Stimulated activated CD4-positive, alpha-beta T cell treated with anti-CD3 and anti-CD28 coated beads, Interleukin-1b, Interleukin-23, amount 100 ng/mL, for 4 hours (primary cell): ENCODE data around the gene CRYZL1.
"Not testable (repeated sequence)": the region's sequence is repeated elsewhere in the genome, so short reads cannot be mapped to it uniquely, and the experiment has no call there.

Experiments
- DNase-seq, 2 donors: peaks; one replicate each; pipeline ENCODE4 v3.0.0-alpha.2; 2020; ENCODE audit warnings: low read depth in 2 of 2

CRYZL1 gene

DNA sequence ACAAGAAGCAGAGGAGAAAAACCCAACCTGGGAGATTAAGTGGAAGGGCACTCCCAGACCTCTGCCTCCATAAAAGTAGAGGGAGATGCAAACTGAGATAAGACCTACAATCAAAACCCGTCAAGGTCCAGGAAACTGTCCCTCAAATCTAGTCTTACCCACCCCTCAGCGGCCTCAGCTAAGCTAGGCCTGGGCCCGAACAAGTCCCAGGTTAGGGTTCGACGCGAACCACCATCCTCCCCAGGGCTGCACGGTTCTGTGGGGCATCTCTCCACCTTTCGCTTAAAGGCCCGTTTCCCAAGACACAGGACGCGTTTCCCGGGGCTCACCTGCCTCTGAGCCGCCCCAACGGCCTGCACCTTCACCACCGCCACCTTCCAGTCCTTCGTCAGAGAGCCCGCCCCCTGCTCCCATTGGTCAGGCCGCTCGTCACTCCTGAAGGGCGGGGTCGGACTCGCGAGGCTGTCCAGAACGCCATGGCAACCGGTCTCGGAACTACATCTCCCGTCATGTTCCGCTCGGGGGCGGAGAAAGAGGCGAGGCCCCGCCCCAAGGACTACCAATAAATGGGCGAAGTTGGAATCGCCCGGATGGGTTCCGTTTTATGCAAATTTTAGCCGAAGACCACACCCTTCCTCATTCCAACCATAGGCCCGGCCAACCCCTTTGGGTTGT lies at the start of gene CRYZL1:
Gene CRYZL1 (minus strand): TSS at position 390 of the 675 bp plus-strand sequence. CDS start 10,190 bp downstream, outside the sequence.
- peak; percentile 98 to 99 for DNase-seq

DNA sequence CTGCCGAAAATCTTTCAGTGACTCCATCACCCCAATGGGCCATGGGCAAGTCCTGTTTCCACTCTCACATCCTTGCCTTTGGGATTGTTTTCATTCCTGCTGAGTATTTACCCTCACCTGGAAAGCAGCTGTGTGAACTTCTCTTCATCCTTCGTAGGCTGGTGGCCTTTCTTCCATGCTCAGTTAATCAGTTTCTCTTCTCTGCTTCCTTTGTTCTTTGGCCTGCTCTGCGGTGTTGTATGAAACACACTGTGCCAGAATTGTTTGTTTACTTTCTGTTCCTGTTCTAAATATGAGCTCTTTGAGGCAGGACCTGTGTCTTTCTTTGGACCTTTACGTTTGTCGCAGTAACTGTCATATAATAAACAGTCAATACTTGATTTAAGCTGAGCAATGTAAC lies 49.3 kb upstream of the CRYZL1 start:
- DNase-seq: no peak

DNA sequence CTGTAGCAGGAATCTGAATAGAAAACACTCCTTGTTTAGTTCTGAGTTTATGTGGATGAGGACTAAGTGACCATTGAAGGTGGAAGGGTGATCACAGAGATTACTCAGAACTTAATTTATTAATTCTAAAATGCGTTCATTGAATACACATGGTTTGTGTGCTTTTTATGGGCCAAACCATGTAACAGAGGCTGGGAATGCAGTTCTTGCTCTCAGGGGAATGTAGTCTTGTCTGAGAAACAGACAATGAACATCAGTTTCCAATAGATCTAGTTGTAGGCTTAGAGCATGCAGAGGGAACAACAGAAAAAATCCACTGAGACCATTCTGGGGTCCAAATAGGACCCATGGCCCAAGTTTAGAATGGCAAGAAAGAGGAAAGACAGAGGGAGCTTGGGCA lies 46.8 kb upstream of the CRYZL1 start:
- no peak for DNase-seq

DNA sequence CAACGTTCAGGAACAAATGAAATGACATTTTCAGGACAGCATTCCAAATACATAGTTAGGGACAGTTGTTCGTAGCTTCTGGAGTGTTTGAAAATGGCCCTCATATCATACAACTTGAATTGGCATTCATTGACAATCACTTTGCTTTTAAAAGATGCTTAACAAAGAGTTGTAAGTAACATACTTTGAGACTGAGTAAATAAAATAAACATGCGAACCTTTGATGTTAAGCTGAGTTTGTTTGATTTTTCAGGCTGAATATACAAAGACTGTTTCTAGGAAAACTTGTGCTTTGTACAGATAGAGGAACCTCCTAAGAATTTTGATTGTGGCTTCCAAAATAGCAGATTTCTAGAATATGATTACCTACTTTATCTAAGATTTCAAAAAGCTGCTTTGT lies 46.1 kb upstream of the CRYZL1 start:
- no peak for DNase-seq

DNA sequence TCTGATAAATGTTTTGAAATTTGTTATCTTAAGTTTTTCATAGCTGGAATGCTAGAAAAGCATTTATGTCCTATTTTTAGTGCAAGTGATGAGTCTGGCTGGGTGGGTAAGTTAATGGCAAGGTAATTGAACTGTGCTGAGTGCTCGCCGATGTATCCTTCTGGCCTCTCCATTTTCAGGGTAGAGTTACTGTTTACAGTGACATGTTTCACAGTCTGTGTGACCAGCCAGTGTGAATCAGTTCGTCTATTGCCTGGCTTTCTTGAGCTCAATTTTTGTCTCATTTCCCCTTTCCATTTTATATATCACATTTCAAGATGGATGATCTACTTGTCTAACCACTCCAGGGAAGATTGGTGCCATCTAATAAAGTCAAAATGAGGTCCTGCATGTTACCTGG lies 44.8 kb upstream of the CRYZL1 start:
- no peak for DNase-seq

DNA sequence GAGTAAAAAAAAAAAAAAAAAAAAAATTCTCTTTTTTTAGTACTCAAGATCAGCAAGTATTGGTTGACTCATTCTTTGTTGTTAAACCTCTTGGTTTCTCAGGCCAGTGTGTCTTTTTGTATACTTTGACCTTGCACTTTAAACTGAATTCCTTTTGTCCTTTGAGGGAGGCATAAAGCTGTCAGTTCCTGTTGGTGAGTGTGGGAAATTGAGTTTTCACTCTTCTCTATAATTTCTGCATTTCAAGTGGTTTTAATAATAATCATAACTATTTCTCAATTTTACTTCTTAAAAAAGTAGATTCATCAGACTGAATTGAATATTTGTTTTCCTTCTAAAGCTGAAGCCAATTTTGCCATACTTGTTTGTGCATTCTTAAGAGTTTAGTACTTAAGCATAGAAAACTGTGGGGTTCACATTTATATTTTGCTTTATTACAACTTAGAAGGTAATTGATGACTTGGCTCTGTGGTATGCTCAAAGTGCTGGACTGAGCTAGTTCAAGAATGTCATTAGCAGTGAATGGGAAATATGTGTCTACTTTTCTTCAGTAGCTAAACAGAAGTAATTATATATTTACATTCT lies 44.2 kb upstream of the CRYZL1 start:
- DNase-seq: no peak

DNA sequence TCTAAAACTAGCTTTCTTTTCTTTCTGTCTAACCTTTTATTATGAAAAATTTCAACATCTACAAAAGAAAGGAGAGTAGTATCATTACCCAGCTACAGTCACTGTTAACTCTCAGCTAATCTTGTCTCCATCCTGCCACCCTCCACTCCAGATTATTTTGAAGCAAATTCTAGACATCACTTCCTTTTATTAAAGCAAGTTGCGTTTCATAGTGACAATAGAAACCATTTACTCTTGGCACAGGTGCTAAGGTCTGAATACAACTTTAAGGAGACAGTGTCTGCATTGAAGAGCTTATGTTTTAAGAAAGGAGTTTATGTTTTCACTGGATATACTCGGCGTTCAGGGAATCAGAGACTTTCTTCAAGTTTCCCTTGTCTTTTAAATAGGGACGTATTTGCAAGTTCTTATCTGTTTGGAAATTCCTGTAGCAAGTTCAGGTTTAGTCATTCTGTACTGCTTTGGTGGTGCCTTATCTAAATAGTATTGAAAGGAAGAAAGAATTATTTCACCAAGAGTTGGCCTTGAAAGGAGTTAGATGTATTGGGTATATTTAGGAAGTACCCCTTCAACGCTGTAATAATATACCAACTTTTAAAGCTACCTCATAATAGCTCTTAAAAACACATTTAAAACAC lies 43.5 kb upstream of the CRYZL1 start:
- DNase-seq: no peak

DNA sequence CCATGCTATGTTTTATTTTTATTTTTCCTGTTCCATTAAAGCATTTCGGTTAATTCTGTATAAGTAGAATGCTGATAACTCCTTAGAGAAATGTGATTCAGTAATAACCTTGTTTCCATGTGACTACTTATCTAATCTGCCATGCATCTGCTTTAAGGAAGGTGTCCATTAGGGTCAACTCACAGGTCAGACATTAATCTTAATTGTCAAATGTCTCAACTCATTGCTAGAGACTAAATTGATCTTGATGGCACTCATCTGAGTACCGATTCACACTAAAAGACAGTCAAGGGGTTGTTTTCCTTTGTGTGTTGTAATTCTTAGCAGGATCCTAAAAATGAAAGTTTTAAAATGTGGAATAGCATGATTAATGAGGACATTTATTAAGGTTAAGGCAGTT lies 42.5 kb upstream of the CRYZL1 start:
- DNase-seq: no peak

DNA sequence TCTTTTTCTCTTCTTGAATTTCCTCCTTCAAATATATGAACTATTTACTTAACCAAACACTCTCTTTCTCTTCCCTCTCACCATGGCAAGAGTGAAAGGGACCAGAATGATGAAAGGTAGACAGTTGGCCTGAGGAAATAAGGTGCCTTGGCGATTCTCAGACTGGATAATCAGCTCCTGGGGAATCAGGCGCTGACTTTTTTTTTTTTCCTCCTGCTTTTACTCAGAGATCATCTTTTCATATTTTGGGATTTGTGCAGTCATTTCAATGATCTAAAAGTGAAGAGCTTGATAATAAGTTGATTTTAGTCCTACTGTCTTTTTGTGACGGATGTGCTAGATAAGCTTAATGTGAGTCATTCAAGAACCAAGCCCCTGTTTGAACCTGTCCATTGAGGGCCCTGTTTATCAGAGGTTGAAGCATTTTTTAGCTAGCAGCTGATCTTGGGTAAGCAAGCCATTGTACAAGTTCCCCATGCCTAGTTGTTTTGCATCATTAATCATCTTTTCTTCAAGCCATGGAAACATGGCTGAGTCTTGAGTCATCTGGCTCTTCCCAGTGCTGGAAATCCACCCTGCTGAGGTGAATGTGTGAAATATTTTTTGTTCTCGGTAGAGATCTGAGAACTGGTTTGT lies 41.6 kb upstream of the CRYZL1 start:
- DNase-seq: no peak

DNA sequence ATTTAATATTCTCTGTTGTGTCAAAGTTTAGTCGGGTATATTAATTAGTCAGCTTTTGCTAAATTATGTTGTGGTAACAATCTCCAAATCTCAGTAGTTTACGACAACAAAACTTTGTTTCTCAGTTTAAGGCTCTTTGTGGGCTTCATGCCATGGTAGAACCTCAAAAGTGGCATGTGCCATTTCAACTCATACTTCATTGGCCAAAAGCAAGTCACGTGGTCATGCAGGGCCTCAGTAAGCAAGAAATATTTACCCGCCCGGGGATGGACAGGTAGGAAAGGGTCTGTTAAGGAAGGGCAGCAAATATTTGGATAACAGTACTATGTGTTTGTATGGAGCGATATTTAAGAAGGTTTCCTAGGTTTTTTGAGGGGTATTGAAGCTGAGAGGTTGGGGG lies 39.3 kb upstream of the CRYZL1 start:
- no peak for DNase-seq

DNA sequence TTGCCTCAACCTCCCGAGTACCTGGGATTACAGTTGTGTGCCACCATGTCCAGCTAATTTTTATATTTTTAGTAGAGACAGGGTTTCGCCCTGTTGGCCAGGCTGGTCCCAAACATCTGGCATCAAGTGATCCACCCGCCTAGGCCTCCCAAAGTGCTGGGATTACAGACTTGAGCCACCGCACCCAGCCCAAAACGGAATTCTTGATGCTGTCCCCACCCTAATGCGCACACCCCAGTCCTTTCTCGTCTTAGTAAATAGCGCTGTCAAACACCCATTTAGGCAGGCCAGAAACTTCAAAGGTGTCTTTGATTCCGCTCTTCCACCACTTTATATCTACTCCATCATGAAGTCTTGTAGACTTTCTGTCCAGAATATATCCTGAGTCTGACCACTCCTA lies 35.9 kb upstream of the CRYZL1 start:
- DNase-seq: no peak

DNA sequence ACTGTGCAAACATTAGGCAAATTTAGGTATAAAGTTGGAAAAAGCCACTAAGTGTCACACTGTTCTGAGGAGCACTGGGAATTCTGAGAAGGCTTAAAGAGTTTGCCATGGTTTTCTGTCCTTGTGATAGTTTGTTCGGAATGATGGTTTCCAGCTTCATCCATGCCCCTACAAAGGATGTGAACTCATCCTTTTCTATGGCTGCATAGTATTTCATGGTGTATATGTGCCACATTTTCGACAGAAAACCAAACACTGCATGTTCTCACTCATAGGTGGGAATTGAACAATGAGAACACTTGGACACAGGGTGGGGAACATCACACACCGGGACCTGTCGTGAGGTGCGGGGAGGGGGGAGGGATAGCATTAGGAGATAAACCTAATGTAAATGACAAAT lies 35.1 kb upstream of the CRYZL1 start:
- not testable (repeated sequence) for DNase-seq

DNA sequence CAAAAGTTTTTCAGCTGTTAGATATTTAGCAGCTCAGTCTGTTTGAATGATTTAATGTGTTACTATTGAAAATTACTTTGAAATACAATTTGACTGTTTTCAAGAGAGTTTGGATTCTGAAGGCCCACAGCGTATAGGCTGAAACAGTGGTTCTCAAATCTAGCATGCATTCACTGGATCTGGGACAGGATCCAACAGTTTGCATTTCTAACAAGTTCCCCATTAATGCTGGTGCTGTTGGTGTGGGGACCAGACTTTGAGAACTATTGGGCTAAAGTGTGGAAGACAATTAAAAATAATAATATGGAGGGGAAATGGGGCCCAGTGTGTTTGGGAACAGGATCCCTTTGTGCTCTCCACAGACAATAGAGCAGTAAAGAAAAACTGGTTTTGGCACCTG lies 32.7 kb upstream of the CRYZL1 start:
- DNase-seq: no peak

DNA sequence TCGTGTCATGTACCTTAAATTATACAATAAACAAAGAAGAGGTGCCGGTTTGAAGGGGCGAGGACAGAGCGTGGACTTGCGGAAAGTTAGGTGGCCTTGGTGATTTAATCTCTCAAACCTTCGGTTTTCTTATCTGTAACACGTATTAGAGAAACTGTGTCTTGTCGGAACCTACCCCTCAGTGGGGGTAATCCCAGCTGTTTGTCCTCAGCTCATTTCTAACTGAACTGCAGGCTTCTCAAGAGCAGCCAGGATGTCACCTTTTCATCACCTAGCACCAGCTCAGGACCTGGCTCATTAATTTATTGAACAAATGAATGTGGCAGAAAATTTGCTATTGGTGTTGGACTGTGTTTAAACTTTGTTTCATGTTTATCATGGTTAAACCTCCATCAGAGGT lies 31.9 kb upstream of the CRYZL1 start:
- no peak for DNase-seq

DNA sequence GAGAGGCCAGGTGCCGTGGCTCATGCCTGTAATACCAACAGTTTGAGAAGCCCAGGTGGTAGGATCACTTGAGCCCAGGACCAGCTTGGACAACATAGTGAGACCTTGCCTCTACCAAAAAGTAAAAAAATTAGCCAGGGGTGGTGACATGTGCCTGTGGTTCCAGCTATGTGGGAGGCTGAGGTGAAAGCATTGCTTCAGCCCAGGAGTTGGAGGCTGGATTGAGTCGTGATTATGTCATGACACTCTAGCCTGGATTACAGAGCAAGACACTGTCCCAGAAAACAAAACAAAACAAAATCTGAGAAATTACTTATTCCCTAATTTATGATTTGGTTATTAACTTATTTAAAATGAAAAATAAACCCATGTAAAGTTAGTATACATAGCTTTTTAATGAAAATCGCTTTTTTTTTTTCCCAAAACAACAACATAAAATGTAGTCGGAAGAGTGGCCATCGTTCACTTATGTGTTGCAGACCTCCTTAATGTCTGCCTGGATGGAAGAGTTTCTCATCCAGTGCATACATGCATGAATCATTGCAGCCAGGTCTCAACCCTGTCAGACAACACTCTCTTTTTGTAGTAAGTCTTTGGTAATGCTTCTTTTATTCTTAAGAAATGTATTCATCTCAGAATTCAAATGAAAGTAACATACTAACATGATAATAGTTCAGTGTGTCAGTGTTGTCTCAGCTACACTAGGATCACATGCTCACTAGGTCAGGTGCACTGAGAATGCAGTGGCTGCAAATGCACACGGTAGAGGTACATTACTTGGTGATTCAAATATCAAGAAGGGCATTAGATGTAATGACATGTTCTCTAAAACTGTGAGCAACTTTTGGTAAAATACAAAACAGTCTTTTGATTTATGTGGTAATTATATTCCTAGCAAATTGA lies 28.8 kb upstream of the CRYZL1 start:
- DNase-seq: no peak

DNA sequence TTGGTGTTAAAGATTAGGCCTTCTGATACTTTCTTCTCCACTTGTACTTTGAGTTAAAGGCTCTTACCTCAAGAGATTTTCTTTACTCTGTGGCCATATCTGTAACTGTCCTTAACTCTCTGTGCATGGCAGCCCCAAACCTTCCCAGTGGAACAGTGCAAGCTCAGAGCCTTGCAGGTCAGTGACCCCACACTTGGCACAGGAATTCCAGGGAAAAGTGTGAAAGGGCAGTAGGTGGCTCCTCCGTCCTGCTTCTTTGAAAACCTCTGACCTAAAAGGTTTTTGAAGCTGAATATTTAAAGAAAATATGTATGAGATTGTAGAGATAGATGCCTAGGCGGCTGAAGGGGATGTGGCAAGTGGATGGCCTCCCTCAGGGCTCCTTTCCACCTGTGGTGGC lies 27.1 kb upstream of the CRYZL1 start:
- no peak for DNase-seq

DNA sequence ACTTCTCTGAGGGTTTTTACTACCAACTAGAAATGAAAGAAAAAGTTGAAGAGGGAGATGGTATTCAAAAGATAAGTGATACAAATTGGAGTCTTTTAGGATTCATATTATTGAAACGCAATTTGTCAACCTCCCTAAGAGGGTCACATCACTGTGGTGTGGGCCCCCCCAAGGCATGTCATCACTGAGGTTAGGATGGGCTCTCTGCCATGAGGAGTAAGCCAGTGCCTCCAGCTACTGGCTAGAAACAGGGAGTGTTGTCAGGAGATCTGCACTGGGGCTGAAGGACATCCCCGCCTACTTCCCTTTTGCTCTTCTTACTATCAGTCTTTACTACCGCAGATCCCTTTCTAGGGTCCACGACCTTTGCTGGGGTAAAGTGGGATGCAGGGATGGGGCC lies 26.6 kb upstream of the CRYZL1 start:
- DNase-seq: no peak

DNA sequence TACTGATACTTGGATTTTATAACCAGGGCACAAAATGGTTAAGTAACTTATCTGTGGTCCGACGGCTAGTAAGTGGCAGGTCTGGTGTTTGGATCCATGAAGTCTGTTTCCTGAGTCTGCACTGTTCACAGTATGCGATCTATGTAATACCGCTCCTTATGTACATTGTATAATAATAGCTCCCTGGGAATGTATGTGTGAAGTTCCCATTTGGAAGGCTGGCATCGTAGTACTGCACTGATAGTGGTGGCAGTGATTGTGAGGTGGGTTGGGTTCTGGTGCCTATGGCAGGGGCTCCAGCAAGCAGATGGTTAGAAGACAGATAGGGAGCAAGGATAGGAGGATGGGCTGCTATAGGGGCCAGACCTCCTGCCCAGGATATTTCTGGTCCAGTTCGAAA lies 26.1 kb upstream of the CRYZL1 start:
- DNase-seq: no peak

DNA sequence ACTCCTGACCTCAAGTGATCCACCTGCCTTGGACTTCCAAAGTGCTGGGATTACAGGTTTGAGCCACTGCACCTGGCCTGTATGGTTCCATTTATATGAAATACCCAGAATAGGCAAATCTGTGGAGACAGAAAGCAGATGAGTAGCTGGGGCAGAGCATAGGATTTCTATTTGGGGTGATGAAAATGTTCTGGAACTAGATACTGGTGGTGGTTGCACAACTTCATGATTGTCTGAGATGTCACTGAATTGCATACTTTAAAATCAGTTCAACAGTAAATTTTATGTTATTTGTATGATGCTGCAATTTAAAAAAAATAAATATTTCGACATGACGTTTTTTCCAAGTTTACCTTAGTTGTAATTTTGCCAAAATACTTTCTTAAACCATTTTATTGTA lies 24.6 kb upstream of the CRYZL1 start:
- DNase-seq: no peak

DNA sequence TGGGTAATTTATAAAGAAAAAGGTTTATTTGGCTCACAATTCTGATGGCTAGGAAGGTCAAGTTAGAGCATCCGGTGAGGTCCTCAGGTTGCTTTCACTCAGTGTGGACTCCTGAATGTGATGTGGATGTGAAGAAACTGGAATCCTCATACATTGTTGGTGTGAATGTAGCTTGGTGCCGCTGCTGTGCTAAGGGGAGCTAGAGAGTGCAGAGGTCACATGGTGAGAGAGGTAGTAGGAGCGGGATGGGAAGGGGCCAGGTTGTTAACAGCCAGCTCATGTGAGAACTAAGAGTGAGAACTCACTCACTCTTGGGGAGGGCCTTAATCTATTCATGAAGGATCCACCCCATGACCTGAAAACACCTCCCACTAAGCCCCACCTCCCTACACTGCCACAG lies 22.6 kb upstream of the CRYZL1 start:
- no peak for DNase-seq

DNA sequence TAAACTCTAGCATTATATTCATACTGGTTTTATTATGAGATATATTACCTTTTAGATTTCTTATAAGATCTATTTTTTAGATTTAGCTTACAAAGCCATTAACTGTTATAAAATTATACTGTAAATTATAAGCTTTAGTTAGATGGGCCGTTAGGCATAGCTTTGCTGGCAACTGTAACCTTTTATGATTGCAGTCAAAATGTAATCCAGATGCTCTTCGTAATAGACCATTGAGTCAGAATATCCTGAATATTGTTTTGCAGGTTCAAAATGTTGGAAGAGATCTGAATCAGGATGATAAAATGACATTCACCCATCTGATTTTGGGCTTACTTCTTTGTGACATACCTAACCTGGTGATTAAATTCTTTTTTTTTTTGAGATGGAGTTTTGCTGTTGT lies 21.7 kb upstream of the CRYZL1 start:
- DNase-seq: no peak

DNA sequence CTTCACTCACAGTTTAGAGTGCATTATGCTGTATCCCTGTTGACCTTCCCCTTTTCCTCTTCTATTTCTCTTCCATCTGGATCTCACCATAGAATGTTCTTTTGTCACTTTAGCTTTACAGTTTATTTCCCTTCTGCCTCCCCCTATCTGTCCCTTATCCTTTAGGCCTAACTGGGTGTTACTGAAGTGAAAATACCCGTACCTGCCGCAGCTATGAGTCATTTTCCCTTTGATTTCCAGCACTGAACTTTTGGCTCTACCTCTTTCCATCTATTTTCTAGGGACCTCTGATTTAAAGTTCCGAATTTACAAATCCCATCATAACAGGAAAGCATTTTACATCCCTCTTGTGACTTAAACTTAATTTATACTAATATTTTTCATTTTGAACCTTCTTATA lies 20.5 kb upstream of the CRYZL1 start:
- DNase-seq: no peak
